OCI-LY1 (cell line): ENCODE measurements around the gene HDAC10.

ENCODE experiments used
- H2AFZ ChIP-seq: fragments of 200-600 bp; sonication (generic), shearing (Covaris generic); 2 replicates; pipeline ENCODE4 v1.6.0; 2014; ENCODE audit warnings: antibody characterized with exemption, mild to moderate bottlenecking, low read length
- H3F3A ChIP-seq: fragments of 200-600 bp; sonication (generic), shearing (Covaris generic); 2 replicates; pipeline ENCODE4 v1.6.0; 2014; ENCODE audit warnings: mild to moderate bottlenecking, antibody characterized with exemption, low read length, moderate library complexity; ENCODE audit not compliant: insufficient read depth
- H3K27ac ChIP-seq: fragments of 200-600 bp; sonication (generic); 2 replicates; pipeline ENCODE4 v1.5.1; 2014; ENCODE audit warnings: low read length, mixed run types, mild to moderate bottlenecking, low read depth; ENCODE audit not compliant: poor library complexity, severe bottlenecking
- H3K27me3 ChIP-seq: fragments of 200-600 bp; sonication (generic); 2 replicates; pipeline ENCODE4 v1.6.0; 2014; ENCODE audit warnings: antibody characterized with exemption, mild to moderate bottlenecking, low read length, moderate library complexity; ENCODE audit not compliant: insufficient read depth
- H3K36me3 ChIP-seq: fragments of 200-600 bp; sonication (generic); 2 replicates; pipeline ENCODE4 v1.6.1; 2014; ENCODE audit warnings: mild to moderate bottlenecking, antibody characterized with exemption, low read length, moderate library complexity, mixed read lengths; ENCODE audit not compliant: insufficient read depth
- H3K4me1 ChIP-seq: fragments of 200-600 bp; sonication (generic); 2 replicates; pipeline ENCODE4 v1.5.1; 2014; ENCODE audit warnings: mild to moderate bottlenecking, low read length, moderate library complexity; ENCODE audit not compliant: insufficient read depth, severe bottlenecking
- H3K4me2 ChIP-seq: fragments of 200-600 bp; sonication (generic), shearing (Covaris generic); 2 replicates; pipeline ENCODE4 v1.6.1; 2014; ENCODE audit warnings: low read length
- H3K4me3 ChIP-seq: fragments of 200-600 bp; sonication (generic); 2 replicates; pipeline ENCODE4 v1.5.1; 2014; ENCODE audit warnings: low read length, low read depth, mild to moderate bottlenecking, mixed read lengths; ENCODE audit not compliant: poor library complexity, severe bottlenecking
- H3K79me2 ChIP-seq: fragments of 200-600 bp; shearing (Covaris generic); 2 replicates; pipeline ENCODE4 v1.6.1; 2016; ENCODE audit warnings: mixed run types, low read length, mixed read lengths; ENCODE audit not compliant: insufficient read depth
- H3K9ac ChIP-seq: fragments of 200-600 bp; sonication (generic), shearing (Covaris generic); 2 replicates; pipeline ENCODE4 v1.6.1; 2014; ENCODE audit warnings: mild to moderate bottlenecking, low read length, mixed read lengths
- H3K9me2 ChIP-seq: fragments of 200-600 bp; sonication (generic), shearing (Covaris generic); 2 replicates; pipeline ENCODE4 v1.6.1; 2014; ENCODE audit warnings: low read depth, mild to moderate bottlenecking, low read length, mixed read lengths
- H3K9me3 ChIP-seq: fragments of 200-600 bp; shearing (Covaris generic); 2 replicates; pipeline ENCODE4 v1.6.1; 2014; ENCODE audit warnings: low read length, mixed read lengths
- H4K20me1 ChIP-seq: fragments of 200-600 bp; sonication (generic), shearing (Covaris generic); 2 replicates; pipeline ENCODE4 v1.6.0; 2016; ENCODE audit warnings: mild to moderate bottlenecking, low read length; ENCODE audit not compliant: insufficient read depth
- CTCF ChIP-seq: fragments of 200-600 bp; sonication (generic), shearing (Covaris generic); IDR thresholded peaks from 2 replicates; pipeline ENCODE4 v1.5.1; 2017; ENCODE audit warnings: mild to moderate bottlenecking, antibody characterized with exemption, low read length, moderate library complexity, mixed read lengths
- EZH2 ChIP-seq: fragments of 200-600 bp; sonication (generic), shearing (Covaris generic); IDR thresholded peaks from 2 replicates; pipeline ENCODE4 v1.8.0; 2017; ENCODE audit warnings: borderline replicate concordance, mixed run types, mild to moderate bottlenecking, antibody characterized with exemption, low read length, moderate library complexity, mixed read lengths

Gene HDAC10

GRCh38 chr22:50226063-50226874 is 24.8 kb downstream of the HDAC10 start:
- Histone ChIP-seq H4K20me1 (no peaks in the 10 kb centered on the region), H3K27me3 (no peaks in the 10 kb centered on the region), H3K9ac (no peak overlapping the region), H3K36me3 (peaks cover 62% of the 10 kb centered on the region), H3K79me2 (no peaks in the 10 kb centered on the region), H3K9me3 (no peaks in the 10 kb centered on the region), H2AFZ (no peak overlapping the region), H3K9me2 (no peaks in the 10 kb centered on the region), H3K4me1 (no peaks in the 10 kb centered on the region), H3K27ac (no peak overlapping the region), H3K4me3 (no peak overlapping the region), H3K4me2 (no peak overlapping the region), H3F3A (no peaks in the 10 kb centered on the region)
- TF ChIP-seq CTCF = no peak

- TF ChIP-seq EZH2 (no peak), CTCF (no peak)
- Histone ChIP-seq H3K9me3 (no peaks in the 10 kb centered on the region), H3K9me2 (no peaks in the 10 kb centered on the region), H3K27ac (no peak overlapping the region), H3K36me3 (peaks cover 71% of the 10 kb centered on the region), H3K4me2 (no peak overlapping the region), H3K4me3 (no peak overlapping the region), H3K9ac (no peak overlapping the region), H3F3A (no peaks in the 10 kb centered on the region), H4K20me1 (no peaks in the 10 kb centered on the region), H3K79me2 (no peaks in the 10 kb centered on the region), H2AFZ (no peak overlapping the region), H3K4me1 (no peaks in the 10 kb centered on the region), H3K27me3 (no peaks in the 10 kb centered on the region)
Measured at GRCh38 chr22:50225200-50225969, 25.7 kb downstream of the HDAC10 start.

- TF ChIP-seq EZH2 (no peak), CTCF (no peak)
- no peaks in the 10 kb centered on the region for H3K27me3 ChIP-seq
- no peaks in the 10 kb centered on the region for H3F3A ChIP-seq
- H3K4me1 ChIP-seq = no peaks in the 10 kb centered on the region
- H3K27ac ChIP-seq = no peak overlapping the region
- H2AFZ ChIP-seq = no peak overlapping the region
- no peaks in the 10 kb centered on the region for H4K20me1 ChIP-seq
- H3K9ac ChIP-seq = no peak overlapping the region
- no peak overlapping the region for H3K4me2 ChIP-seq
- no peaks in the 10 kb centered on the region for H3K9me3 ChIP-seq
- H3K9me2 ChIP-seq = no peaks in the 10 kb centered on the region
- H3K79me2 ChIP-seq = no peaks in the 10 kb centered on the region
- no peak overlapping the region for H3K4me3 ChIP-seq
- H3K36me3 ChIP-seq = peaks cover 80% of the 10 kb centered on the region
Measured at GRCh38 chr22:50224071-50224470, 27.0 kb downstream of the HDAC10 start.
